Mesenchymal stem cell (in vitro differentiated cells and primary cell): ENCODE data around the gene TAS2R60. TPM values are rescaled to one million over a fixed set of nuclear protein-coding genes. Genes with fewer than 3 reads are reported as not detected.

Source experiments
- DNase-seq: peaks from one replicate; pipeline ENCODE4 v3.0.0-alpha.2; 2013
- H2AFZ ChIP-seq: one replicate; pipeline ENCODE4 v1.6.1; 2013; ENCODE audit warnings: low read depth, mild to moderate bottlenecking, control low read depth, inconsistent platforms, low read length, moderate library complexity
- H2AK5ac ChIP-seq: 2 replicates; pipeline ENCODE4 v1.6.1; 2013; ENCODE audit warnings: low read length, moderate library complexity, mild to moderate bottlenecking, inconsistent platforms; ENCODE audit not compliant: severe bottlenecking
- H2BK120ac ChIP-seq: one replicate; pipeline ENCODE4 v1.6.1; 2013; ENCODE audit warnings: low read depth, mild to moderate bottlenecking, inconsistent platforms, low read length, moderate library complexity
- H2BK12ac ChIP-seq, 2 experiments: one replicate each; pipeline ENCODE4 v1.6.1; 2013; ENCODE audit warnings: inconsistent platforms in 2 of 2, low read length in 2 of 2, mild to moderate bottlenecking in 2 of 2, moderate library complexity in 2 of 2, control low read depth in 1 of 2
- H2BK15ac ChIP-seq: one replicate; pipeline ENCODE4 v1.6.1; 2013; ENCODE audit warnings: mild to moderate bottlenecking, low read depth, inconsistent platforms; ENCODE audit not compliant: poor library complexity, severe bottlenecking
- H2BK5ac ChIP-seq: 2 replicates; pipeline ENCODE4 v1.6.1; 2013; ENCODE audit warnings: low read depth, mild to moderate bottlenecking, low read length, control low read depth, inconsistent platforms; ENCODE audit not compliant: poor library complexity, severe bottlenecking
- H3K14ac ChIP-seq, 2 experiments: one replicate each; pipeline ENCODE4 v1.6.1; 2013; ENCODE audit warnings: inconsistent platforms in 2 of 2, low read length in 2 of 2, control low read depth in 1 of 2, mild to moderate bottlenecking in 1 of 2, moderate library complexity in 1 of 2
- H3K18ac ChIP-seq, 2 experiments: one replicate each; pipeline ENCODE4 v1.6.1; 2013; ENCODE audit warnings: inconsistent platforms in 2 of 2, low read length in 2 of 2, control low read depth in 1 of 2, low read depth in 1 of 2, mild to moderate bottlenecking in 1 of 2
- H3K23ac ChIP-seq, 2 experiments: one replicate each; pipeline ENCODE4 v1.6.1; 2013; ENCODE audit warnings: inconsistent platforms in 2 of 2, low read length in 2 of 2, mild to moderate bottlenecking in 2 of 2, moderate library complexity in 2 of 2, control low read depth in 1 of 2
- H3K27ac ChIP-seq: 2 replicates; pipeline ENCODE4 v1.5.1; 2013; ENCODE audit warnings: mild to moderate bottlenecking, moderate library complexity, low read length, control low read depth, inconsistent platforms; ENCODE audit not compliant: poor library complexity, severe bottlenecking
- H3K27me3 ChIP-seq, 2 experiments: 2 replicates each; pipeline versions ENCODE4 v1.6.1 to v1.7.0; 2013; ENCODE audit warnings: low read length in 2 of 2, mild to moderate bottlenecking in 2 of 2, moderate library complexity in 2 of 2, control low read depth in 1 of 2, inconsistent platforms in 1 of 2; ENCODE audit not compliant: control insufficient read depth in 1 of 2, insufficient read depth in 1 of 2
- H3K36me3 ChIP-seq, 2 experiments: 2 replicates each; pipeline versions ENCODE4 v1.6.1 to v1.7.0; 2013; ENCODE audit warnings: low read length in 2 of 2, control low read depth in 1 of 2, inconsistent platforms in 1 of 2, low read depth in 1 of 2, mild to moderate bottlenecking in 1 of 2; ENCODE audit not compliant: insufficient read depth in 2 of 2, control insufficient read depth in 1 of 2
- H3K4ac ChIP-seq, 2 experiments: one replicate each; pipeline ENCODE4 v1.6.1; 2013; ENCODE audit warnings: inconsistent platforms in 2 of 2, low read length in 2 of 2, mild to moderate bottlenecking in 2 of 2, moderate library complexity in 2 of 2, control low read depth in 1 of 2, low read depth in 1 of 2
- H3K4me1 ChIP-seq: 2 replicates; pipeline ENCODE4 v1.6.1; 2013; ENCODE audit warnings: low read depth, low read length, control low read depth; ENCODE audit not compliant: control insufficient read depth, insufficient read depth
- H3K4me2 ChIP-seq: 2 replicates; pipeline ENCODE4 v1.6.1; 2013; ENCODE audit warnings: low read length, mild to moderate bottlenecking, inconsistent platforms; ENCODE audit not compliant: poor library complexity, severe bottlenecking
- H3K4me3 ChIP-seq, 2 experiments: 2 replicates each; pipeline versions ENCODE4 v1.5.1 to v1.7.0; 2013; ENCODE audit warnings: low read length in 2 of 2, mild to moderate bottlenecking in 2 of 2, control low read depth in 1 of 2, low read depth in 1 of 2; ENCODE audit not compliant: insufficient read depth in 1 of 2
- H3K79me1 ChIP-seq: replicated peaks from 2 replicates; pipeline ENCODE4 v1.6.1; 2013; ENCODE audit warnings: mild to moderate bottlenecking, control low read depth, low read length, inconsistent platforms; ENCODE audit not compliant: poor library complexity, severe bottlenecking
- H3K9ac ChIP-seq: 2 replicates; pipeline ENCODE4 v1.7.0; 2013; ENCODE audit warnings: mild to moderate bottlenecking, low read length, moderate library complexity
- H3K9me3 ChIP-seq: 2 replicates; pipeline ENCODE4 v1.7.0; 2013; ENCODE audit warnings: mild to moderate bottlenecking, low read length; ENCODE audit not compliant: control insufficient read depth
- H4K8ac ChIP-seq: one replicate; pipeline ENCODE4 v1.6.1; 2013; ENCODE audit warnings: inconsistent platforms, mild to moderate bottlenecking, low read length, moderate library complexity
- H4K91ac ChIP-seq: one replicate; pipeline ENCODE4 v1.6.1; 2013; ENCODE audit warnings: mild to moderate bottlenecking, low read length, inconsistent platforms
- WGBS: methylation state at CpG from one replicate; pipeline ENCODE4 v1.1.7; 2013; ENCODE audit warnings: mixed read lengths; 5-methylcytosine and 5-hydroxymethylcytosine counted together
- polyA plus RNA-seq, 2 experiments: library from polyadenylated mRNA; stranded (reverse); fragments of 200-250 nt; gene quantifications; one replicate each; pipeline ENCODE4 v1.2.3, GENCODE V29; 2013

TAS2R60 gene
- polyA plus RNA-seq (2013, experiment 1 of 2), result not detected
- not detected for polyA plus RNA-seq (2013, experiment 2 of 2)

DNA sequence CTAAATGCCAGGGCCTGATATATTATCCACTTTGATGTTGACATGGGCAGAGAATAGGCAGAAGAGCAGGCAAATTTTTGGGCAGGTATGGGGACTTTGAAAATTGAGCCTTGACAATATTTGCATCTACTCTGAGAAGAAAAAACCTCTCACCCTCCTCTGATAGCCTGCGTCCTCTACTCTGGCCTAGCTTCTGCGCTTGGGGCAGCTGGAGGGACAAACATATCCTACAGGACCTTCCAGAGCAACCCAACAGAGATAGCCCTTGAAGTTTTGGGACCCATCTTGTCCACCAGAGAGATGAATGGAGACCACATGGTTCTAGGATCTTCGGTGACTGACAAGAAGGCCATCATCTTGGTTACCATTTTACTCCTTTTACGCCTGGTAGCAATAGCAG lies at the start of gene TAS2R60:
Gene TAS2R60 (plus strand): TSS at position 301 of the 400 bp plus-strand sequence. CDS start 0 bp downstream, at position 301.
- Histone ChIP-seq H2AK5ac (no peak within 1 kb of the TSS), H2BK5ac (no peak within 1 kb of the TSS), H3K79me1 (no peaks in the 10 kb centered on the region), H3K23ac (no peak within 1 kb of the TSS), H3K4me1 (no peaks in the 10 kb centered on the region), H3K36me3 (no peaks in the 10 kb centered on the region), H3K9me3 (no peaks in the 10 kb centered on the region), H3K18ac (no peak within 1 kb of the TSS), H2AFZ (no peak within 1 kb of the TSS), H3K4ac (no peak within 1 kb of the TSS), H3K4me2 (no peak within 1 kb of the TSS), H2BK15ac (no peak within 1 kb of the TSS), H3K14ac (no peak within 1 kb of the TSS), H3K9ac (no peak within 1 kb of the TSS), H2BK12ac (no peak within 1 kb of the TSS), H3K27me3 (no peaks in the 10 kb centered on the region), H2BK120ac (no peak within 1 kb of the TSS), H4K8ac (no peak within 1 kb of the TSS), H4K91ac (no peak within 1 kb of the TSS), H3K4me3 (no peak within 1 kb of the TSS), H3K27ac (no peak within 1 kb of the TSS)
- DNase-seq, result no peak
- WGBS, result 60% methylated on average over 4 of the region's 4 CpGs

DNA sequence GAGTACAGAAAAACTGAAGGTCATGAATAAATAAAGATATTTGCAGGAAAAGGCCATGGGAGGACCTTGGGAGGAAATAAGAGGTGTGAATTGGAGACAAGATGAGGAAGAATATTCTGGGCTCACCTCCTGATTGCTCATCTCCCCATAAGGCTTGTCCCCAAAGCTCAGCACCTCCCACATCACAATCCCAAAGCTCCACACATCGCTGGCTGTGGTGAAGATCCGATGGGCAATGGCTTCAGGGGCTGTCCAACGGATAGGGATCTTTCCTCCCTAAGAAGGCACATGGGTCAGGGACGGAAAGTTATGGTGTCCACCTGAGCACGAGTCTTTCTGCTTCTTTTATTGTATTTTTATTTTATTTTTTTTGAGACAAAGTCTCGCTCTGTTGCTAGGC lies 49.2 kb upstream of the TAS2R60 start:
- Histone ChIP-seq H3K9me3 (no peaks in the 10 kb centered on the region), H3K23ac (no peak overlapping the region), H2BK12ac (no peak overlapping the region), H3K9ac (no peak overlapping the region), H2AFZ (no peak overlapping the region), H2AK5ac (no peak overlapping the region), H3K79me1 (peaks cover 2% of the 10 kb centered on the region), H3K4me2 (no peak overlapping the region), H3K4me1 (peaks cover 22% of the 10 kb centered on the region), H3K18ac (no peak overlapping the region), H3K27ac (no peak overlapping the region), H3K4me3 (no peak overlapping the region), H4K91ac (no peak overlapping the region), H3K36me3 (peaks cover 35 to 41% of the 10 kb centered on the region in 2 experiments), H3K14ac (no peak overlapping the region), H4K8ac (no peak overlapping the region), H2BK120ac (no peak overlapping the region), H3K27me3 (no peaks in the 10 kb centered on the region), H2BK15ac (no peak overlapping the region), H3K4ac (no peak overlapping the region), H2BK5ac (no peak overlapping the region)
- WGBS, result 98% methylated on average over 4 of the region's 6 CpGs
- no peak for DNase-seq

GRCh38 chr7:143394777-143395176 lies 48.5 kb upstream of the TAS2R60 start:
- Histone ChIP-seq H2BK120ac (no peak overlapping the region), H4K91ac (no peak overlapping the region), H3K4ac (no peak overlapping the region), H3K9me3 (no peaks in the 10 kb centered on the region), H4K8ac (no peak overlapping the region), H2BK5ac (no peak overlapping the region), H3K27me3 (no peaks in the 10 kb centered on the region), H2BK12ac (no peak overlapping the region), H2AFZ (no peak overlapping the region), H3K18ac (no peak overlapping the region), H3K14ac (no peak overlapping the region), H3K4me1 (peaks cover 19% of the 10 kb centered on the region), H3K4me2 (no peak overlapping the region), H3K27ac (no peak overlapping the region), H3K79me1 (peaks cover 2% of the 10 kb centered on the region), H3K4me3 (no peak overlapping the region), H3K9ac (no peak overlapping the region), H3K36me3 (peaks cover 28 to 34% of the 10 kb centered on the region in 2 experiments), H3K23ac (no peak overlapping the region), H2AK5ac (no peak overlapping the region), H2BK15ac (no peak overlapping the region)
- WGBS, result 93% methylated on average over 6 of the region's 6 CpGs
- DNase-seq, result no peak

DNA sequence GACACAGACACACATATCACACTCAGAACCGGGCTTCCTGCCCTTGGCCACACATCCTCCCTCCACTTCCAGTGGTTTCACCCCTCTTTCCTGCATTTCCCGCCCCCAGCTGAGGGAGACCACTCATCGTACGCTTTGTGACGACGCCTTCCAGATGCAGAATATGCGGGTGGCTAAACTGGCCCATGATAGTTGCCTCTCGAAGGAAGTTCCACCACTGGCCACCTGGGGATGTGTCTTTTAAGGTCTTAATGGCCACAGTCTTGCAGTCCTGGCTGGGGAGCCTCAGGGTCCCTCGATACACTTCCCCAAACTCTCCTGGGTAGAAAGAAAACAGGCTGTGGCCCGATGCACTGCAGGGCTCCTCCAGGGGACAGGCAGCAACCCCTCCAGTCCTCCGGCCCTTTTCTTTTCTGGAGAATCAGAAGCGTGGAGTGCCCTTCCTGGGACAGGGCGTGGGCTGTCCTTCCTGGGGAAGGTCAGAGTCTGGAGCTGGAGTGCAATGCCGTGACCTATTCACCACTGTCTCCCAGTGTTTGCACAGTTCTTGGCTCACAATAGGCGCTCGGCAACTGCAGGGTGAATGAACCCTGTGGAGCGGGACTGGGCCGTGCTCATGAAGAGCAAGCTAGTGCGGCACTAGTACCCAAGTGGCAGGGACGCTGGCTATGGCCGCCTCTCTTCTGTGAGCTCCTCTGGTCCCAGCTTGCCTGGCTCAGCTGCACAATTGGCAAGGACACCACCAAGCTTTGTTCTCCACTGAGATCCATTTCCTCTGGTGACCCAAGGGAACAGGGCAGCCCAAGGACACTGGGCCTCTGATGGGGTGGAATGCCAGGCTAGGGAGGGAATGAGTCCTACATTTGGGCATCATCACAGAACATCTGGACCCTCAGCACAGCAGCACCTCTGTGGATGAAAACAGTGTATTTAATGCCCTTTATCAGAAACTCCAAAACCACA lies 47.8 kb upstream of the TAS2R60 start:
- Histone ChIP-seq H3K27me3 (no peaks in the 10 kb centered on the region), H3K79me1 (no peaks in the 10 kb centered on the region), H3K27ac (no peak overlapping the region), H2AK5ac (no peak overlapping the region), H3K23ac (no peak overlapping the region), H2BK15ac (peak overlapping the region; percentile 50), H3K4me1 (peaks cover 16% of the 10 kb centered on the region), H2AFZ (no peak overlapping the region), H4K91ac (no peak overlapping the region), H3K4me2 (no peak overlapping the region), H2BK5ac (no peak overlapping the region), H3K36me3 (peaks cover 21 to 27% of the 10 kb centered on the region in 2 experiments), H3K4ac (no peak overlapping the region), H3K9ac (no peak overlapping the region), H2BK12ac (no peak overlapping the region), H2BK120ac (no peak overlapping the region), H3K18ac (no peak overlapping the region), H3K9me3 (no peaks in the 10 kb centered on the region), H3K4me3 (no peak overlapping the region), H3K14ac (no peak overlapping the region), H4K8ac (no peak overlapping the region)
- no peak for DNase-seq
- 87% methylated on average over 21 of the region's 21 CpGs for WGBS
